D721Med (cell line): ENCODE data around the gene CTCF.

ENCODE experiments used
- DNase-seq: peaks from one replicate; pipeline ENCODE4 v3.0.0; 2011; ENCODE audit warnings: low spot score; ENCODE audit not compliant: insufficient read length
- FAIRE-seq: peaks from 2 replicates; lab custom pipeline; 2011; peaks lifted over from hg19 to GRCh38; lab: Jason Lieb, UNC
- TF ChIP-seq, protein P1 (sequence below): IDR thresholded peaks from 2 replicates; pipeline ENCODE4 v1.5.1; 2012; ENCODE audit warnings: mild to moderate bottlenecking, control low read depth; ENCODE audit not compliant: insufficient read depth; ENCODE audit errors: missing control alignments

The CTCF gene

GRCh38 chr16:67679935-67680897 is 117.9 kb downstream of the CTCF start:
- DNase-seq: no peak
- FAIRE-seq: no peak

DNA sequence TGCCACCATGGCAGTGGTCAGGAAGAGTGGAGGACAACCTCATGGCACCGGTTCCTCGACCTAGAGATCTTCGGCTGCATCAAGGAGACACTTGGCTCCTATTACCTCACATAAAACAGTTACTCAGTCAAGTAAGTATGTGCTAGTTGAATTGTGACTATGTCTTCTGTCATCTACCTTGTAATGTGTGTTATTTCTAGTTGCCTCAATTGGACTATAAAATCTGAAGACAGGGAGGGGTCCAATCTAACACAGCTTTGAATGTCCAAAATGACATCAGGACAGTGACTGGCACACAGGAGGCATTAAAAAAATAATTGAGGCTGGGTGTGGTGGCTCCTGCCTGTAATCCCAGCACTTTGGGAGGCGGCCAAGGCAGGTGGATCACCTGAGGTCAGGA is 121.4 kb downstream of the CTCF start:
- TF ChIP-seq, protein P1, sequence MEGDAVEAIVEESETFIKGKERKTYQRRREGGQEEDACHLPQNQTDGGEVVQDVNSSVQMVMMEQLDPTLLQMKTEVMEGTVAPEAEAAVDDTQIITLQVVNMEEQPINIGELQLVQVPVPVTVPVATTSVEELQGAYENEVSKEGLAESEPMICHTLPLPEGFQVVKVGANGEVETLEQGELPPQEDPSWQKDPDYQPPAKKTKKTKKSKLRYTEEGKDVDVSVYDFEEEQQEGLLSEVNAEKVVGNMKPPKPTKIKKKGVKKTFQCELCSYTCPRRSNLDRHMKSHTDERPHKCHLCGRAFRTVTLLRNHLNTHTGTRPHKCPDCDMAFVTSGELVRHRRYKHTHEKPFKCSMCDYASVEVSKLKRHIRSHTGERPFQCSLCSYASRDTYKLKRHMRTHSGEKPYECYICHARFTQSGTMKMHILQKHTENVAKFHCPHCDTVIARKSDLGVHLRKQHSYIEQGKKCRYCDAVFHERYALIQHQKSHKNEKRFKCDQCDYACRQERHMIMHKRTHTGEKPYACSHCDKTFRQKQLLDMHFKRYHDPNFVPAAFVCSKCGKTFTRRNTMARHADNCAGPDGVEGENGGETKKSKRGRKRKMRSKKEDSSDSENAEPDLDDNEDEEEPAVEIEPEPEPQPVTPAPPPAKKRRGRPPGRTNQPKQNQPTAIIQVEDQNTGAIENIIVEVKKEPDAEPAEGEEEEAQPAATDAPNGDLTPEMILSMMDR: no peak
- FAIRE-seq: no peak
- DNase-seq: no peak

More at GRCh38 chr16:67679935-67680897, 117.9 kb downstream of the CTCF start:
- TF ChIP-seq, protein P1: no peak

GRCh38 chr16:67685388-67686112 is 123.2 kb downstream of the CTCF start:
- FAIRE-seq: no peak
- TF ChIP-seq, protein P1: no peak
- no peak for DNase-seq
